OCI-LY7 (cell line): ENCODE results near the gene ADAM15. TPM values are rescaled to one million over a fixed set of nuclear protein-coding genes. Genes with fewer than 3 reads are reported as not detected.
A peak's percentile ranks its signal among the peaks of the same experiment; 100 is the strongest.

Source experiments
- BruUV-seq: library from RNA; stranded (reverse); fragments of 400-500 nt; replicated peaks from 2 replicates; lab custom pipeline; 2021; lab: Mats Ljungman, UMichigan
- CTCF ChIA-PET: fragments of 300-600 bp; sonication (Branson Sonifier 250); formaldehyde crosslinking; loops from one replicate; lab custom pipeline; 2022; ENCODE audit warnings: antibody characterized with exemption; ENCODE audit not compliant: unreplicated experiment; lab: Charles Lee
- POLR2A ChIA-PET: fragments of 300-600 bp; sonication (Branson Sonifier 250); formaldehyde crosslinking; loops from one replicate; lab custom pipeline; 2022; ENCODE audit warnings: antibody characterized with exemption; lab: Charles Lee
- DNase-seq: peaks from one replicate; pipeline ENCODE4 v3.0.0-alpha.2; 2015; ENCODE audit warnings: low spot score
- H2AFZ ChIP-seq: fragments of 200-600 bp; sonication (generic), shearing (Covaris generic); 2 replicates; pipeline ENCODE4 v1.6.1; 2014; ENCODE audit warnings: mild to moderate bottlenecking, antibody characterized with exemption, low read length, moderate library complexity
- H3K27ac ChIP-seq: fragments of 200-600 bp; sonication (generic); 2 replicates; pipeline ENCODE4 v1.5.1; 2014; ENCODE audit warnings: mixed run types, low read depth, mild to moderate bottlenecking, moderate library complexity, low read length, inconsistent platforms; ENCODE audit not compliant: poor library complexity, severe bottlenecking
- H3K36me3 ChIP-seq: fragments of 200-600 bp; sonication (generic); 2 replicates; pipeline ENCODE4 v1.6.1; 2014; ENCODE audit warnings: mild to moderate bottlenecking, antibody characterized with exemption, low read length, moderate library complexity, mixed read lengths; ENCODE audit not compliant: insufficient read depth
- H3K4me1 ChIP-seq: fragments of 200-600 bp; sonication (generic); 2 replicates; pipeline ENCODE4 v1.5.1; 2014; ENCODE audit warnings: mild to moderate bottlenecking, low read length; ENCODE audit not compliant: insufficient read depth, poor library complexity, severe bottlenecking
- H3K4me2 ChIP-seq: fragments of 200-600 bp; sonication (generic); 2 replicates; pipeline ENCODE4 v1.6.1; 2014; ENCODE audit warnings: mild to moderate bottlenecking, low read length
- H3K4me3 ChIP-seq: fragments of 200-600 bp; sonication (generic); 2 replicates; pipeline ENCODE4 v1.5.1; 2014; ENCODE audit warnings: mild to moderate bottlenecking, low read depth, low read length; ENCODE audit not compliant: poor library complexity, severe bottlenecking
- H3K79me2 ChIP-seq: fragments of 200-600 bp; sonication (generic); 2 replicates; pipeline ENCODE4 v1.6.1; 2016; ENCODE audit warnings: low read depth, mild to moderate bottlenecking, low read length, moderate library complexity, mixed read lengths; ENCODE audit not compliant: insufficient read depth
- H3K9me2 ChIP-seq: fragments of 200-600 bp; sonication (generic); 2 replicates; pipeline ENCODE4 v1.6.1; 2016; ENCODE audit warnings: mild to moderate bottlenecking, low read length, mixed read lengths; ENCODE audit not compliant: insufficient read depth
- H3K9me3 ChIP-seq: fragments of 200-600 bp; sonication (generic); 2 replicates; pipeline ENCODE4 v1.6.1; 2014; ENCODE audit warnings: mild to moderate bottlenecking, mixed run types, low read length, mixed read lengths
- H4K20me1 ChIP-seq: fragments of 200-600 bp; sonication (generic); 2 replicates; pipeline ENCODE4 v1.6.1; 2014; ENCODE audit warnings: mild to moderate bottlenecking, antibody characterized with exemption, low read length, moderate library complexity, mixed read lengths; ENCODE audit not compliant: insufficient read depth
- CTCF ChIP-seq: fragments of 200-600 bp; sonication (generic); conservative IDR thresholded peaks from 2 replicates; pipeline ENCODE4 v1.5.1; 2014; ENCODE audit warnings: mild to moderate bottlenecking, antibody characterized with exemption, low read length, moderate library complexity, mixed read lengths
- EZH2phosphoT487 ChIP-seq: fragments of 200-600 bp; sonication (generic); IDR thresholded peaks from 2 replicates; pipeline ENCODE4 v1.6.1; 2018; ENCODE audit warnings: low read depth, borderline replicate concordance, mild to moderate bottlenecking, mixed run types, antibody characterized with exemption, low read length, moderate library complexity, mixed read lengths
- intact Hi-C: fragments of 100-400 bp; cut with micrococcal nuclease; formaldehyde crosslinking; loops from one replicate; pipeline ENCODE4 v1.10.0; 2022; ENCODE audit not compliant: unreplicated experiment
- total RNA-seq, 2 experiments: library from RNA; depleted of rRNA in 1 of 2; stranded (reverse); fragments of >200 nt in 1 of 2; shearing (Covaris generic) in 1 of 2; gene quantifications; 2 replicates each; pipeline ENCODE4 v1.2.3, GENCODE V29; 2014 to 2022

The ADAM15 gene
- total RNA-seq, 2 experiments from 2014 or later, result 19.7 to 56.1 TPM

- Histone ChIP-seq H3K4me2 (peak overlapping the region; percentile 64), H3K9me3 (no peaks in the 10 kb centered on the region), H3K4me3 (no peak overlapping the region), H3K36me3 (peaks cover 17% of the 10 kb centered on the region; the same call in 1 of the 2 replicates), H2AFZ (no peak overlapping the region), H3K9me2 (no peaks in the 10 kb centered on the region), H3K79me2 (no peaks in the 10 kb centered on the region), H4K20me1 (no peaks in the 10 kb centered on the region), H3K4me1 (peaks cover 61% of the 10 kb centered on the region), H3K27ac (peak overlapping the region; percentile 22)
- POLR2A ChIA-PET, result interaction anchor here (0.6 to 0.7 kb wide), 2 partner anchors 13 to 1246 kb away, joined by 3 to 8 read pairs; no protein-coding TSS in a partner anchor
- intact Hi-C loops, result no loop called here
- DNase-seq, result no peak
- no peak for TF ChIP-seq CTCF
- TF ChIP-seq EZH2phosphoT487, result no peak
- CTCF ChIA-PET, result no interaction called here
- BruUV-seq, result no TSS peak
Observed at GRCh38 chr1:155071701-155072100, 20.6 kb downstream of the ADAM15 start.

- CTCF ChIA-PET, result no interaction called here
- BruUV-seq, result no TSS peak
Observed at GRCh38 chr1:155072531-155073289, 21.6 kb downstream of the ADAM15 start.

More at GRCh38 chr1:155072531-155073289, 21.6 kb downstream of the ADAM15 start:
- H3K79me2 ChIP-seq, result no peaks in the 10 kb centered on the region
- H2AFZ ChIP-seq, result no peak overlapping the region
- H3K4me3 ChIP-seq, result no peak overlapping the region
- intact Hi-C loops, result no loop called here
- no peak for DNase-seq
- TF ChIP-seq EZH2phosphoT487 (no peak), CTCF (no peak)
- H3K36me3 ChIP-seq, result peaks cover 17% of the 10 kb centered on the region; the same call in 1 of the 2 replicates
- H3K4me2 ChIP-seq, result peak overlapping the region; percentile 51; the same call in 1 of the 2 replicates
- H3K4me1 ChIP-seq, result peaks cover 64% of the 10 kb centered on the region
- no peaks in the 10 kb centered on the region for H4K20me1 ChIP-seq
- no peak overlapping the region for H3K27ac ChIP-seq
- no peaks in the 10 kb centered on the region for H3K9me3 ChIP-seq
- POLR2A ChIA-PET, result interaction anchor here (1.0 kb wide), 1 partner anchor 29 kb away, joined by 4 read pairs; no protein-coding TSS in a partner anchor
- no peaks in the 10 kb centered on the region for H3K9me2 ChIP-seq
